HG03196 (cell line): ENCODE data around the gene DOCK2.
"Not testable (repeated sequence)": the region's sequence is repeated elsewhere in the genome, so short reads cannot be mapped to it uniquely, and the experiment has no call there.

Experiments used
- ATAC-seq: cut with Tn5 transposase; IDR thresholded peaks from one replicate; pipeline ENCODE4 v1.9.1; 2021; ENCODE audit not compliant: unreplicated experiment

Gene DOCK2

DNA sequence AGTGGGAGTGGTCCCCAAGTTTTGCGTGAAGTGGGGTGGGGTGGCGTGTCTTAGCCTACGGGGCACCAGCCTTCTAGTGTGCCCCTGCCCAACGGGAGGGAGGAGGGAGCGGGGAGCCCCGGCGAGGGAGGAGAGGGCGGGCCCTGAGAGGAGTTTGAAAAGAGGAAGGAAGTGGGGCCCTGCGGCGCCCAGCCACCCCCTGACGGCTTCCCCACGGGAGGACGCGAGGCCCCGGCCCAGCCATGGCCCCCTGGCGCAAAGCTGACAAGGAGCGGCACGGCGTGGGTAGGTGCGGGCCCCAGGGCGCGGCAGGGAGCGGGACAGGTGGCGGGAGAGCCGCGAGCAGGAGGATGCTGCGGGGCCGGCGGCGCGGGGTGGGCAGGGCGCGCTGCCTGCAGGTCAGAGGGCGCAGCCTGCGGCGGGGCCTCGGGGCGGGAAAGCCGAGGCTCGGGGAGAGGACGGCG, at the start of gene DOCK2:
Gene DOCK2 (plus strand): TSS at position 191 of the 464 bp plus-strand sequence. CDS start 52 bp downstream, at position 243.
- peak; percentile 95 for ATAC-seq

GRCh38 chr5:169590602-169591001, 46.5 kb upstream of the DOCK2 start:
- ATAC-seq: no peak

GRCh38 chr5:169591636-169592035, 45.4 kb upstream of the DOCK2 start:
- no peak for ATAC-seq

- no peak for ATAC-seq
Measured at GRCh38 chr5:169592937-169593650, 44.0 kb upstream of the DOCK2 start.

DNA sequence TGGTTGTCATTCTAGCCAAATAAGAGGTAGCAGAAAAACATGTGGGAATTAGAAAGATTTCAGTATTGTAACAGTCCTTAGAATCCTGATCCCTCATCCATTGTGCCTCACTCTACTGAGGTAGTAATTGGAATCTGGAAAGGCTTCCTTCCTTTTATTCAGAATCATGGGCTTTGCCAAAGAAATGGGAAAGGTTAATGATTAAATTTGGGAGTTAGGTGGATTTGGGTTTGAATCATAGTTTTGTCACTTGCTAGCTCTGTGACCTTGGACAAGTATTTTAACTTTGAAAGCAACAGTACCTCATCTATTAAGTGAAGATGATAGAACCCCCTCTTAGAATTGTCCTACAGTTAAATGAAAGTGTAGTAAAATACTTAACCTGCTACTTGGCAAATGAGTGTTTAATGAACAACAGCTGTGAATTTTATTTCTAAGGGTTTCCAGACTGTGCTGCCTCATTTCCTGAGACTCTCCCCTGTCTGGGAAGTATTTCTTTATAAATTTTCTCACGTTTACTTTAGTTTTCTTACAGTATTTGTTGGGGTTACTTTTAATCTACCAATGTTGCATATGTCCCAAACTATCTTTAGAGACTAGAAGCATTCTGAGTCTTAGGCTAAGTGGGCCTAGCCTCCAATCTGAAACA, 41.8 kb upstream of the DOCK2 start:
- ATAC-seq: no peak

- no peak for ATAC-seq
Measured at GRCh38 chr5:169599451-169599850, 37.6 kb upstream of the DOCK2 start.

DNA sequence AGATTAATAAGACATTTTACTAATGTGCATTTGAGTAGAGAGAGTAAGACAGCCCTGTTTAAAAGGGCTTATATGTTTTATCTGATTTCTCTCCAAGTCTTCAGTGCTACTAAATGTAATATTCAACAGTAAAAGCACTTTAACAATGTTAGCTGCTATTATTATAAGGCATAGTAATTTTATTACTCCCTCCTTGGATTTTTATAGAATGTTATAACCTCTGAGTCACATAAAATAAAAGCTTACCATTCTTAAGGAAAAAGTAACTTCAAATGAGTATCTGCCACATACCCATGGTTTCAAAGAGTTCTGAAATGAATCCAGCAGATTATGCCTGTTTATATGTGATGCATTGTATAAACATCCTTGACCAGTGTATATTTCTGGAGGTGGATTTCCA, 34.5 kb upstream of the DOCK2 start:
- ATAC-seq: no peak

- no peak for ATAC-seq
Measured at GRCh38 chr5:169606279-169606678, 30.8 kb upstream of the DOCK2 start.

- ATAC-seq: no peak
Measured at GRCh38 chr5:169607882-169608281, 29.2 kb upstream of the DOCK2 start.

DNA sequence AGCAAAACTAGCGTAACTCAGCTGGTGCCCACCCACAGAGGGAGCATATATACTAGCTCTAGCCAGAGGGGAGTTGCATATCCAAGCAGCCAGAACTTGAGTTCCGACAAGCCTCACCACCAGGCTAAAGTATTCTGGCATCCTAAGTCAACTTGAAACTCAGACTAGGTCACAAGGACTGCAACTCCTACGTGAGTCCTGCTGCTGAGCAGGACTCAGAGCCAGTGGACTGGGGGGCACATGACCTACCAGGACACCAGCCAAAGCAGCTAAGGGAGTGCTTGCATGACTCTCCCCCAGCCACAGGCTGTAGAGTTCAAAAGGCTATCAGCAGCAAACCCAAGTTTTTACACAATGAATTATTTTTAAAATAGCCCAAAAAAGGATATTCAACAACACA, 27.4 kb upstream of the DOCK2 start:
- ATAC-seq: no peak

DNA sequence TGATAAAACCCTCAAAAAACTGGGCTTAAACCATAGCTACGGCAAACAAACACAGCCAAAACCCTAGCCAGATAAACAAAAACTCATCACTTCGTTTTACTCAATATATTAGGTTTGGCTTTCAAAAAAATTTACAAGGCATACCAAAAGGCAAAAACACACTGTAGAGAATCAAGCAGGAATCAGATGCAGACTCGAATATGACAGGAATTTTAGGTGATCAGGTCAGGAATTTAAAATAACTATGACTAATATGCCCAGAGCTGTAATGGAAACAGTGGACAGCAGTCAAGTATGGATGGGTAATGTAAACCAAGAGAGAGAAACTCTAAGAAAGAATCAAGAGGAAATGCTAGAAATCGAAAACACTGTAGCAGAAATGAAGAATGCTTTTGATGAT, 26.5 kb upstream of the DOCK2 start:
- ATAC-seq: no peak

DNA sequence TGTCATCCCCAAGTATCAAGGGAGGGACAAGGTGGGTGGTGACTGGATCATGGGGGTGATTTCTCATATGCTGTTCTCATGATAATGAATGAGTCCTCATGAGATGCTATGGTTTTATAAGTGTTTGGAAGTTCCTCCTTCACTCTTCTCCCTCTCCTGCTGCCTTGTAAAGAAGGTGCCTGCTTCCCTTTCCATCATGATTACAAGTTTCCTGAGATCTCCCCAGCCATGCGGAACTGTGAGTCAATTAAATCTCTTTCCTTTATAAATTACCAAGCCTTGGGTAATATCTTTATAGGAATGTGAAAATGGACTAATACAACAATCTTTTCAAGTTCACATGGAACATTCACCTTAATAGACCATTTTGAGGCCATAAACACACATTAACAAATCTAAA, 21.5 kb upstream of the DOCK2 start:
- ATAC-seq: no peak

- not testable (repeated sequence) for ATAC-seq
Measured at GRCh38 chr5:169624307-169624706, 12.8 kb upstream of the DOCK2 start.

- no peak for ATAC-seq
Measured at GRCh38 chr5:169626779-169627178, 10.3 kb upstream of the DOCK2 start.

DNA sequence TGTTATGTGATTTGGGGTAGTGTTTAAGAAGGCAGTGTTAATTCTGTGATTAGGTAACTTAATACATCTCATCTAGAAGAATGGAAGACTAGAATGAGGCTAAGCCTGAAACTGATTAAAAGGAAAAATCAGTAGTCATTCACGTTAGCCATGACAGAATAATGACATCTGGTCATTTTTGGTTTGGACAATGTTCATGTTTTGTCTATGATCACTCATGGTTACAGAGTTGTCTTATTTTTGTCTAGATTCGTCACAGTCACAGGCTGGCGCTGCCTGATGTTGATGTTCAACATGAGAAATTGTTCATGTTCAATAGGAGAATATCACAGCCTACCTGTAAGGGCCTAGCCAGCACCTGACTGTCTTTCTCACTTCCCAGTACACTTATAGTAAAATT, 9.5 kb upstream of the DOCK2 start:
- ATAC-seq: no peak

DNA sequence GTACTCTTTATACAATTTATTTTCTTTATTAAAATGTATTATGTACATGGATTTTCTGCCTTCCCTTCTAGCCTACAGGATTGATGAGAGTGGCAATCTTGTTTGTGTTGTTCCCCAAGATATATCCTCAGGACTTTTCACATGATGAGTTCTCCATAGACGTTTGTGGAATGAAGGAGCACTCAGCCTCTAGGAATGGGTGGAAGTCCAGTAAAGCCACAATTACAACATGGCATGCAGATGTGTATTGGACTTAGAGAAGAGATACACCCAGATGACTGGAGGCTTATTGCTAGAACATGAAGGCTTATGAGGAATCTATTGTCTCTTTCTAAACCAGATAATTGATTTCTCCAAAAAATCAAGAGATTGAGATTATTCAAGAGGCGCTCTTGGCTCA, 8.2 kb upstream of the DOCK2 start:
- ATAC-seq: no peak

- ATAC-seq: no peak
Measured at GRCh38 chr5:169629847-169630548, 7.1 kb upstream of the DOCK2 start.

DNA sequence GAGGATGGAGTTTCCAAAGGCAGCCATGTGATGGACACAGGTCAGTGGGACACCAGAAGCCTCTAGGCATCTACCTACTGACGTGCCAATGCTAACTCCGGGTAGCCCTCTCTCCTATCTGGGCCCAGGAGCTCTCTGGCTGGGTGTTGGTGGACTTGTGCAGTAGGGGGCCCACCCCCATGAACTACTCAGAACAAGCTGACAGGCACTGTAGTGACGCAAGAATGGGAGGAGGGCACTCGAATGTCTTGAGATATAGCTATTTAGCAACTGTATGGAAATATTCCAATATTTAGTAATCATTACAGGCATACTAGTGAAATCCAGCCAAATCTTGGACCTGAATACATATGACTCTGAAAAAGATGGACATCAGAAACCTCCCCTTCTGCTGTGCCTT, 5.7 kb upstream of the DOCK2 start:
- no peak for ATAC-seq

GRCh38 chr5:169632946-169633345, 4.1 kb upstream of the DOCK2 start:
- ATAC-seq: no peak

DNA sequence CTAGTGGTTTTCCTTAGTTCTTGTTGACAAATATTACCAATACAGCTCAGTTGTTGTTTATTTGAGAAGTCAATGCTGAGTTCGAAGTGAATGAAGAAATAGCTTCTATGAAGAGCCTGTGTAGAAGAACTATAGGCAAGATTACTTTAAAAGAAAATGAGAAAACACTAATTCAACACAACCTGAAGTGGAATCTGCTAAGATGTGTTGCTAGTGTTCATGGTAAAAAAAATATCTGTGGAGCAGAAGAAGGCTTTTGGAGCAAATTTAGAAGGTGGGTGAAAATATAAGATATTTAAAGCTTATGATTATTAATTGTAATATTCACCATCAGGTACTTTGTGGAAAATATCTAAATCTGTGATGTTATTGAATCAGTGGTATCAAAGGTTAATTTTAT, 2.5 kb upstream of the DOCK2 start:
- ATAC-seq: no peak

DNA sequence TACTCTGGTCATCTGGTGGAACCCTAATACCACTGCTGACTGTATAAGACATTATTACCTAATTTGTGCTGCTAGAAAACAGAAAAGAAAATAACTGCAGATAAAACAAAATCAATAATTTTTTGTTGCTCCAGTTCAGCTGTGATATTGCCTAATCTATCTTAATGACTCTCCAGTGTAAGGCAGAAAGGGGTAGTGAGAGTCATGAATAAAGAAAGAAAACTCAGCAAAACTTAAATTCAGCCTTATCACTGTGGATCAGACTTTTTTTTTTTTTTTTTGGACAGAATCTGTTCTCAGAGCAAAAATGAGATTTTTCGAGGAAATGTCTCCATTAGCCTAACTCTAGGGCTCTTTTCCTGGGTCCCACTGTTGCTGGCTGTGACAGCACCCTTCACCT, 1.1 kb upstream of the DOCK2 start:
- ATAC-seq: no peak

- no peak for ATAC-seq
Measured at GRCh38 chr5:169636477-169637084, 494 bp upstream of the DOCK2 start.
